GM21447 (cell line): ENCODE results near the gene ZNF749.
"Not testable (repeated sequence)": the region's sequence is repeated elsewhere in the genome, so short reads cannot be mapped to it uniquely, and the experiment has no call there.

Experiments
- ATAC-seq: cut with Tn5 transposase; IDR thresholded peaks from one replicate; pipeline ENCODE4 v1.9.1; 2021; ENCODE audit not compliant: unreplicated experiment

ZNF749 gene

GRCh38 chr19:57465680-57466381 is 30.7 kb downstream of the ZNF749 start:
- ATAC-seq, result no peak

- ATAC-seq, result no peak
Measured at GRCh38 chr19:57466489-57466888, 31.4 kb downstream of the ZNF749 start.

- no peak for ATAC-seq
Measured at GRCh38 chr19:57473646-57474045, 38.5 kb downstream of the ZNF749 start.

- ATAC-seq, result peak; percentile 98
Measured at GRCh38 chr19:57477191-57478008, 42.3 kb downstream of the ZNF749 start, which contains the start of gene ZNF772. Gene ZNF772, minus strand, starts transcription at chr19:57477566. Its CDS starts 257 bp downstream, at chr19:57477309.

GRCh38 chr19:57487477-57488298 is 52.6 kb downstream of the ZNF749 start, which contains the start of gene ZNF419:
Gene ZNF419, plus strand, starts transcription at chr19:57487750. Its CDS starts 201 bp downstream, at chr19:57487951.
- ATAC-seq, result peak; percentile 96

DNA sequence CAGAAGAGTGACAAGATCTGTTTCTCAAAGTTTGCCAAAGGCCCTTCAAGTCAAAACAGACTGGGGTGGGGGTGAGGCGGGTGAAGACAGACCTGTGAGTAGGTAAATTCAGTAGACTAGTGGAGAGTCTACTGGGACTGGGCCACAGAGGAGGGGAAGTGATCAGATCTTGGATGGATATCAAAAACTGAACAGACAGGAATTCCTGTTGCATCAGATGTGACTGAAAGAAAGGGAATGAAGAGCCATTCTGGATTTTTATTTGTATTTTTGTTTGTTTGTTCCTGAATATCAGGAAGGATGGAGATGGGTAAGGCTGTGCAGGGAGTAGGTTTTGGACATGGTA is 53.1 kb downstream of the ZNF749 start:
- ATAC-seq, result not testable (repeated sequence)
